BE2C (cell line): Measurements from ENCODE around the gene AGK.

ENCODE experiments used
- DNase-seq: peaks from one replicate; pipeline ENCODE4 v3.0.0-alpha.2; 2020
- H3K27me3 ChIP-seq: fragments of 250-450 bp; sonication (Bioruptor Pico); 2 replicates; pipeline ENCODE4 v1.5.1; 2020; ENCODE audit warnings: mild to moderate bottlenecking
- H3K36me3 ChIP-seq: fragments of 250-450 bp; sonication (Bioruptor Pico); 2 replicates; pipeline ENCODE4 v1.5.1; 2020; ENCODE audit warnings: mild to moderate bottlenecking
- H3K4me1 ChIP-seq: fragments of 250-450 bp; sonication (Bioruptor Pico); 2 replicates; pipeline ENCODE4 v1.5.1; 2020
- H3K4me3 ChIP-seq: 2 replicates; pipeline ENCODE4 v1.5.1; 2011; ENCODE audit warnings: low read depth, low read length
- H3K9me3 ChIP-seq: fragments of 250-450 bp; sonication (Bioruptor Pico); 2 replicates; pipeline ENCODE4 v1.5.1; 2020
- CTCF ChIP-seq: IDR thresholded peaks from 2 replicates; pipeline ENCODE4 v1.5.1; 2012; ENCODE audit warnings: mild to moderate bottlenecking, low read depth, low read length

The AGK gene

GRCh38 chr7:141515941-141516340 is 35.3 kb upstream of the AGK start:
- TF ChIP-seq CTCF, result no peak
- H3K36me3 ChIP-seq, result no peaks in the 10 kb centered on the region
- H3K9me3 ChIP-seq, result no peaks in the 10 kb centered on the region
- no peak for DNase-seq
- H3K4me1 ChIP-seq, result no peaks in the 10 kb centered on the region
- no peaks in the 10 kb centered on the region for H3K27me3 ChIP-seq
- H3K4me3 ChIP-seq, result no peak overlapping the region

- H3K4me3 ChIP-seq, result no peak overlapping the region
- H3K36me3 ChIP-seq, result no peaks in the 10 kb centered on the region
- DNase-seq, result no peak
- H3K27me3 ChIP-seq, result no peaks in the 10 kb centered on the region
- H3K4me1 ChIP-seq, result no peaks in the 10 kb centered on the region; the same call in none of the 2 replicates
- no peaks in the 10 kb centered on the region for H3K9me3 ChIP-seq
- TF ChIP-seq CTCF, result no peak
Measured at GRCh38 chr7:141519623-141520022, 31.6 kb upstream of the AGK start.

GRCh38 chr7:141522657-141523342 is 28.4 kb upstream of the AGK start:
- no peak for TF ChIP-seq CTCF
- no peak for DNase-seq
- Histone ChIP-seq H3K4me1 (peaks cover 7% of the 10 kb centered on the region), H3K36me3 (no peaks in the 10 kb centered on the region), H3K4me3 (no peak overlapping the region), H3K27me3 (no peaks in the 10 kb centered on the region), H3K9me3 (no peaks in the 10 kb centered on the region)

- no peak for TF ChIP-seq CTCF
- H3K9me3 ChIP-seq, result no peaks in the 10 kb centered on the region
- H3K4me1 ChIP-seq, result peaks cover 7% of the 10 kb centered on the region
- DNase-seq, result no peak
- H3K27me3 ChIP-seq, result no peaks in the 10 kb centered on the region
- no peak overlapping the region for H3K4me3 ChIP-seq
- H3K36me3 ChIP-seq, result no peaks in the 10 kb centered on the region
Measured at GRCh38 chr7:141525973-141526514, 25.2 kb upstream of the AGK start.

- H3K27me3 ChIP-seq, result no peaks in the 10 kb centered on the region
- no peak overlapping the region for H3K4me3 ChIP-seq
- no peaks in the 10 kb centered on the region for H3K36me3 ChIP-seq
- no peaks in the 10 kb centered on the region for H3K9me3 ChIP-seq
- no peak for DNase-seq
- peaks cover 7% of the 10 kb centered on the region for H3K4me1 ChIP-seq
- no peak for TF ChIP-seq CTCF
Measured at GRCh38 chr7:141527076-141527475, 24.1 kb upstream of the AGK start.

- Histone ChIP-seq H3K27me3 (no peaks in the 10 kb centered on the region), H3K4me3 (no peak overlapping the region), H3K36me3 (no peaks in the 10 kb centered on the region), H3K9me3 (no peaks in the 10 kb centered on the region), H3K4me1 (peaks cover 7% of the 10 kb centered on the region)
- no peak for DNase-seq
- no peak for TF ChIP-seq CTCF
Measured at GRCh38 chr7:141528399-141528798, 22.8 kb upstream of the AGK start.
